MM.1S (cell line): Measurements from ENCODE around the gene ASCC3.

ENCODE experiments used
- CTCF ChIP-seq: fragments of 300-600 bp; sonication (generic); IDR thresholded peaks from 2 replicates; pipeline ENCODE4 v1.5.1; 2016; ENCODE audit warnings: antibody characterized with exemption, low read length, mixed read lengths
- EZH2 ChIP-seq: fragments of 300-600 bp; sonication (generic); optimal IDR thresholded peaks from 2 replicates; pipeline ENCODE3; 2017; ENCODE audit warnings: low read depth, mild to moderate bottlenecking, antibody characterized with exemption, low read length, mixed read lengths

- TF ChIP-seq EZH2 (no peak), CTCF (no peak)
Observed at GRCh38 chr6:100463630-100464161, 417.4 kb downstream of the ASCC3 start.
